22Rv1 (cell line): Measurements from ENCODE around the gene TMEM178B.

Experiments used
- ZFX ChIP-seq: fragments of 450-650 bp; IDR thresholded peaks from 2 replicates; pipeline ENCODE4 v1.6.1; 2017; ENCODE audit warnings: antibody characterized with exemption, borderline replicate concordance
- TF ChIP-seq, protein P1 (sequence below): fragments of 450-650 bp; IDR thresholded peaks from 2 replicates; pipeline ENCODE4 v1.5.1; 2017; ENCODE audit warnings: mild to moderate bottlenecking

GRCh38 chr7:141312828-141313521 is 239.1 kb downstream of the TMEM178B start:
- TF ChIP-seq, protein P1, sequence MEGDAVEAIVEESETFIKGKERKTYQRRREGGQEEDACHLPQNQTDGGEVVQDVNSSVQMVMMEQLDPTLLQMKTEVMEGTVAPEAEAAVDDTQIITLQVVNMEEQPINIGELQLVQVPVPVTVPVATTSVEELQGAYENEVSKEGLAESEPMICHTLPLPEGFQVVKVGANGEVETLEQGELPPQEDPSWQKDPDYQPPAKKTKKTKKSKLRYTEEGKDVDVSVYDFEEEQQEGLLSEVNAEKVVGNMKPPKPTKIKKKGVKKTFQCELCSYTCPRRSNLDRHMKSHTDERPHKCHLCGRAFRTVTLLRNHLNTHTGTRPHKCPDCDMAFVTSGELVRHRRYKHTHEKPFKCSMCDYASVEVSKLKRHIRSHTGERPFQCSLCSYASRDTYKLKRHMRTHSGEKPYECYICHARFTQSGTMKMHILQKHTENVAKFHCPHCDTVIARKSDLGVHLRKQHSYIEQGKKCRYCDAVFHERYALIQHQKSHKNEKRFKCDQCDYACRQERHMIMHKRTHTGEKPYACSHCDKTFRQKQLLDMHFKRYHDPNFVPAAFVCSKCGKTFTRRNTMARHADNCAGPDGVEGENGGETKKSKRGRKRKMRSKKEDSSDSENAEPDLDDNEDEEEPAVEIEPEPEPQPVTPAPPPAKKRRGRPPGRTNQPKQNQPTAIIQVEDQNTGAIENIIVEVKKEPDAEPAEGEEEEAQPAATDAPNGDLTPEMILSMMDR: no peak
- TF ChIP-seq ZFX: no peak
